GM23248 (cell line): ENCODE results near the gene HDAC4.

Experiments used
- EZH2 ChIP-seq: fragments of 200-600 bp; sonication (generic); IDR thresholded peaks from 2 replicates; pipeline ENCODE4 v1.6.1; 2018; ENCODE audit warnings: antibody characterized with exemption, mild to moderate bottlenecking; ENCODE audit not compliant: insufficient read depth, poor library complexity, severe bottlenecking
- EZH2phosphoT487 ChIP-seq: fragments of 200-600 bp; sonication (generic); IDR thresholded peaks from 2 replicates; pipeline ENCODE4 v1.6.1; 2018; ENCODE audit warnings: antibody characterized with exemption, moderate library complexity, mild to moderate bottlenecking, low read depth; ENCODE audit not compliant: insufficient read depth

- TF ChIP-seq EZH2 (no peak), EZH2phosphoT487 (no peak)
Measured at GRCh38 chr2:239162141-239162821, 238.5 kb downstream of the HDAC4 start.
